Neural cell (in vitro differentiated cells): ENCODE data around the gene LRIT1.

ENCODE experiments used
- CTCF ChIP-seq: fragments of 450-650 bp; IDR thresholded peaks from 2 replicates; pipeline ENCODE4 v1.5.1; 2014; ENCODE audit warnings: antibody characterized with exemption, mild to moderate bottlenecking, moderate library complexity; ENCODE audit not compliant: poor library complexity, severe bottlenecking
- EP300 ChIP-seq: fragments of 450-650 bp; conservative IDR thresholded peaks from 2 replicates; pipeline ENCODE4 v1.6.1; 2014; ENCODE audit warnings: antibody characterized with exemption, mild to moderate bottlenecking, moderate library complexity; ENCODE audit not compliant: poor library complexity, severe bottlenecking
- MXI1 ChIP-seq: fragments of 450-650 bp; conservative IDR thresholded peaks from 2 replicates; pipeline ENCODE4 v1.6.1; 2014; ENCODE audit warnings: antibody characterized with exemption, mild to moderate bottlenecking; ENCODE audit not compliant: poor library complexity, severe bottlenecking
- RAD21 ChIP-seq: fragments of 450-650 bp; conservative IDR thresholded peaks from 2 replicates; pipeline ENCODE4 v1.6.1; 2014; ENCODE audit warnings: antibody characterized with exemption, mild to moderate bottlenecking, moderate library complexity
- SMC3 ChIP-seq: fragments of 450-650 bp; conservative IDR thresholded peaks from 2 replicates; pipeline ENCODE4 v1.6.1; 2014; ENCODE audit warnings: antibody characterized with exemption, mild to moderate bottlenecking, moderate library complexity; ENCODE audit not compliant: poor library complexity
- TAF1 ChIP-seq: IDR thresholded peaks from 2 replicates; pipeline ENCODE4 v1.6.1; 2012; ENCODE audit warnings: low read depth

- TF ChIP-seq CTCF (no peak), EP300 (no peak), RAD21 (no peak), SMC3 (no peak), TAF1 (no peak), MXI1 (no peak)
Observed at GRCh38 chr10:84208023-84208422, 33.3 kb downstream of the LRIT1 start.
